Measurements from ENCODE around the gene PSMC3. TPM values are rescaled to one million over a fixed set of nuclear protein-coding genes. Genes with fewer than 3 reads are reported as not detected.

The PSMC3 gene
- total RNA-seq, 6 experiments from 2014 or later: 52.5 to 98.1 (median 63.3) TPM

DNA sequence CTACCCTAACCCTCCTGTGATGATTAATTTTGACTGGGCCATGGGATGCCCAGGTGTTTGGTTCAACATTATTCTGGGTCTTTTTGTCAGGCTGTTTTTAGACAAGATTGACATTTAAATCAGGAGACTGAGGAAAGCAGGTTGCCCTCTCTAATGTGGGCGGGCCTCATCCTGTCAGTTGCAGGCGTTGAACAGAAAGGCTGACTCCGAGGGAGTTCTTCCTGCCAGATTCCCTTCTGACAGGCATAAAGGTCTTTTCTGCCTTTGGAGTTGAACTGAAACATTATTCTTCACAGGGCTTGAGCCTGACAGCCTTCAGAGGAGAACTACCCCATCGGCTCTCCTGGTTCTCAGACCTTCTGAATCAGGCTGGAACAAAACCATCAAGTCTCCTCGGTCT, 4.3 kb upstream of the PSMC3 start:
- H3K4me1 ChIP-seq: peaks cover 0 to 43% (median 12%) of the 10 kb centered on the region in 4 donors
- no peak for TF ChIP-seq POLR2A (IDR thresholded peaks at IDR 0.05)
- TF ChIP-seq, protein P1, sequence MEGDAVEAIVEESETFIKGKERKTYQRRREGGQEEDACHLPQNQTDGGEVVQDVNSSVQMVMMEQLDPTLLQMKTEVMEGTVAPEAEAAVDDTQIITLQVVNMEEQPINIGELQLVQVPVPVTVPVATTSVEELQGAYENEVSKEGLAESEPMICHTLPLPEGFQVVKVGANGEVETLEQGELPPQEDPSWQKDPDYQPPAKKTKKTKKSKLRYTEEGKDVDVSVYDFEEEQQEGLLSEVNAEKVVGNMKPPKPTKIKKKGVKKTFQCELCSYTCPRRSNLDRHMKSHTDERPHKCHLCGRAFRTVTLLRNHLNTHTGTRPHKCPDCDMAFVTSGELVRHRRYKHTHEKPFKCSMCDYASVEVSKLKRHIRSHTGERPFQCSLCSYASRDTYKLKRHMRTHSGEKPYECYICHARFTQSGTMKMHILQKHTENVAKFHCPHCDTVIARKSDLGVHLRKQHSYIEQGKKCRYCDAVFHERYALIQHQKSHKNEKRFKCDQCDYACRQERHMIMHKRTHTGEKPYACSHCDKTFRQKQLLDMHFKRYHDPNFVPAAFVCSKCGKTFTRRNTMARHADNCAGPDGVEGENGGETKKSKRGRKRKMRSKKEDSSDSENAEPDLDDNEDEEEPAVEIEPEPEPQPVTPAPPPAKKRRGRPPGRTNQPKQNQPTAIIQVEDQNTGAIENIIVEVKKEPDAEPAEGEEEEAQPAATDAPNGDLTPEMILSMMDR (IDR thresholded peaks at IDR 0.05): no peak
- DNase-seq (peak in 1 of 3 donors; percentile 75), ATAC-seq (peak in 1 of 4 donors; percentile 30)
- H3K4me3 ChIP-seq: peak overlapping the region in 1 of 3 donors; percentile 19
- intact Hi-C loops (cut with DNase I): no loop called here
- 59% methylated on average over 5 of the region's 5 CpGs for WGBS (ENCODE audit: insufficient coverage, low coverage, low lambda C conversion rate, missing lambda C conversion rate)
- H3K27me3 ChIP-seq: no peaks in the 10 kb centered on the region
- no peaks in the 10 kb centered on the region for H3K36me3 ChIP-seq
- no peaks in the 10 kb centered on the region for H3K9me3 ChIP-seq
- peak overlapping the region in 2 of 3 donors; percentile 89 to 94 for H3K27ac ChIP-seq

DNA sequence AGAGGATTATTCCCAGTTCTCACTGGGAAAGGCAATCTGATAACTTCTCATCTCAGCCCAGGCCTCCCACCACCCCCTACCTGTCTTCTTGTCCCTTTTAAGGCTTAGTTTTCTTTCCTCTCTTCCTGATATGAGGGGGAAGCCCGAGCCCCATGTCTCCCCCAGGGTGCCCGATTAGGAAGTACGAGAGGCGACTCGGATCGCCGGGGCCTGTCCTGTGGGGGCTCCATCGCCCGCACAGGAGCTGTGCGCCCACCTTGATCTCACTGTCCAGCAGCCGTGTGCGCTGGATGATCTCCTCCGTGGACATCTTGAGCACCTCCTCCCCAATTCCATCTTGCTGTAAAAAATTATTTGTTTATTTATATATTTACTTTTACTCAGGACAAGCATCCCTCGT, 628 bp downstream of the PSMC3 start:
- no peak for ATAC-seq
- 0% methylated on average over 12 of the region's 14 CpGs for WGBS (ENCODE audit: insufficient coverage, low coverage, low lambda C conversion rate, missing lambda C conversion rate)
- peaks cover 0 to 37% (median 17%) of the 10 kb centered on the region in 4 donors for H3K36me3 ChIP-seq
- peaks cover 0 to 13% (median under 1%) of the 10 kb centered on the region in 4 donors for H3K4me1 ChIP-seq
- no peaks in the 10 kb centered on the region for H3K9me3 ChIP-seq
- peak overlapping the region; percentile 77 to 99 (median 81) for H3K4me3 ChIP-seq
- no peak for TF ChIP-seq POLR2A (IDR thresholded peaks at IDR 0.05)
- TF ChIP-seq, protein P1 (IDR thresholded peaks at IDR 0.05): no peak
- no peaks in the 10 kb centered on the region for H3K27me3 ChIP-seq
- H3K27ac ChIP-seq: peak overlapping the region; percentile 93 to 98 (median 95)
- intact Hi-C loops (cut with DNase I): loop anchor here in 1 of 2 donors (10.0 kb wide), 1 partner anchor 51 kb away; the partner anchor contains the start of gene SPI1
- DNase-seq: no peak

DNA sequence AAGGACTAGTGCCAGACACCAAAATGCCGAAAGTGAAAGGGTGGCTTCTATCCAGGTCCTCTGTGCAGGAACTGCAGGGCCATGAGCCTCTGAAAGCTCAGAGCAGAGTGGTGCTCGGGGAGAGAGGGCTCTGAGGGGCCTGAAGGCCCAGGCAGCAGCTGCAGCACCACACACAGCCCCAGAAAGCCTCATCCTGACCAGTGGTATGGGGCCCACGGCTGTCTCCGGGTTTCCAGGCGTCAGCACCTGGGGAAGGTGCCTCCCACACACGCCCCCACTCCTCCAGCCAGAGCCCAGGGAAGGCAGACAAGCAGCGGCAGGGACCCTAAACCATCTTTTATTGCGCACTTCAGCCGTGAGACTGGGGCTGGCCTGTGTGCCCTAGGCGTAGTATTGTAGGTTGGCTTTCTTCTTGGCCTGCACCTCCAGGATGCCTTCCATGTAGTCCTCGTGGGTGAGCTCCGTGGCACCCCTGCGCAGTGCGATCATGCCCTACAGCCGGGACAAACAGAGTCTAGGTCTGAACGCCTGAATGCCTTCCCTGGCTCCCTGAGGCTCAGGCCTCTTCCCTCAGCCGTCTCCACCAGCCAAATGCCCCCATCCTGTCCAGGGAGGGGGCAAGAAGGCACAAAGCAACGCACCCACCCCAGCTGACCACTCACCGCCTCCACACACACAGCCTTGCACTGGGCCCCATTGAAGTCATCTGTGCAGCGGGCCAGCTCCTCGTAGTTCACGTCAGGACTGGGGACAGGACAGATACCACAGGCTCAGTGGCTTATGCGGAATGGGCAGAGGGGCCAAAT, 7.6 kb downstream of the PSMC3 start:
- no peak overlapping the region for H3K27ac ChIP-seq
- no peak for DNase-seq
- ATAC-seq: no peak

DNA sequence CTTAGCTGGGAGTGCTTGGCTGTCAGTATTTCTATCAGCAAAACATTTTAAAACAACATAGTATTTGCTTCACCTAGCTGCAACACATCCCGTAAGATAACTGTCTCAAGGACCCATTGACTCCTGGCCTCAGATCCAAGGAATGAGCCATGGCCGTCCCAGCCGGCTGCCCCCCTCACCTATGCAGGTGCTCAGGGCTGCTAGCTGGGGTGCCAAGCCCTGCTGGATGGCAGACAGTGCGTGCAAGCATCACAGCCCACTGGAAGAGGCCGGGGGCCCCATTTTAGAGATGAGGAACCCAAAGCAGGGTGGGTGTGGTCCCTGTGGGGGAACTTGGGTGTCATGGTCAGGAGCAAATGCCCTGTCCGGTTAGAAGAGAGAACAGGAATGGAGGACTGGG, 8.5 kb downstream of the PSMC3 start:
- TF ChIP-seq, protein P1 (IDR thresholded peaks at IDR 0.05): no peak
- no peak for TF ChIP-seq POLR2A (IDR thresholded peaks at IDR 0.05)
- ATAC-seq (no peak), DNase-seq (no peak)
- 83% methylated on average over 4 of the region's 6 CpGs for WGBS (ENCODE audit: insufficient coverage, low coverage, low lambda C conversion rate, missing lambda C conversion rate)
- no peaks in the 10 kb centered on the region for H3K27me3 ChIP-seq
- H3K4me1 ChIP-seq: no peaks in the 10 kb centered on the region
- H3K36me3 ChIP-seq: peaks cover 0 to 50% (median 20%) of the 10 kb centered on the region in 4 donors
- H3K9me3 ChIP-seq: no peaks in the 10 kb centered on the region
- H3K4me3 ChIP-seq: no peak overlapping the region
- intact Hi-C loops (cut with DNase I): no loop called here
- no peak overlapping the region for H3K27ac ChIP-seq

More for the DNA sequence above, 7.6 kb downstream of the PSMC3 start:
- TF ChIP-seq POLR2A (IDR thresholded peaks at IDR 0.05): no peak
- TF ChIP-seq, protein P1 (IDR thresholded peaks at IDR 0.05): no peak
- Histone ChIP-seq H3K9me3 (no peaks in the 10 kb centered on the region), H3K4me3 (no peak overlapping the region), H3K4me1 (no peaks in the 10 kb centered on the region), H3K27me3 (no peaks in the 10 kb centered on the region), H3K36me3 (peaks cover 0 to 59% (median 23%) of the 10 kb centered on the region in 4 donors)
- intact Hi-C loops (cut with DNase I): no loop called here
- WGBS (ENCODE audit: insufficient coverage, low coverage, low lambda C conversion rate, missing lambda C conversion rate): no CpG with 5 or more reads among the region's 23 CpGs

Measured in right lobe of liver (tissue), 6 donors.